WTC11 (cell line): ENCODE measurements around the gene ALDH8A1. TPM values are rescaled to one million over a fixed set of nuclear protein-coding genes. Genes with fewer than 3 reads are reported as not detected.
"Not testable (repeated sequence)": the region's sequence is repeated elsewhere in the genome, so short reads cannot be mapped to it uniquely, and the experiment has no call there.

Source experiments
- ATAC-seq: fragments of 200-7000 bp; cut with Tn5 transposase; 2 replicates; pipeline ENCODE4 v1.10.0; 2021; ENCODE audit warnings: mild to moderate bottlenecking, moderate library complexity
- CTCF ChIA-PET: fragments of 300-600 bp; sonication (Branson Sonifier 250); formaldehyde crosslinking; loops from one replicate; lab custom pipeline; 2021; ENCODE audit warnings: antibody characterized with exemption; lab: Charles Lee
- POLR2A ChIA-PET: fragments of 350-600 bp; sonication (Branson Sonifier 250); formaldehyde crosslinking; loops from one replicate; lab custom pipeline; 2021; ENCODE audit warnings: antibody characterized with exemption; lab: Charles Lee
- DNase-seq: peaks from one replicate; pipeline ENCODE4 v3.0.0; 2021; ENCODE audit warnings: low spot score
- H3K27ac Mint-ChIP-seq: 2 replicates; pipeline ENCODE4 v1.8.0; 2021; ENCODE audit warnings: mixed read lengths
- H3K27me3 Mint-ChIP-seq: 2 replicates; pipeline ENCODE4 v1.8.0; 2021; ENCODE audit warnings: low read depth, mild to moderate bottlenecking, moderate library complexity, mixed read lengths
- H3K36me3 Mint-ChIP-seq: 2 replicates; pipeline ENCODE4 v1.8.0; 2021; ENCODE audit warnings: mixed read lengths
- H3K4me1 Mint-ChIP-seq: 2 replicates; pipeline ENCODE4 v1.8.0; 2022; ENCODE audit warnings: mixed read lengths
- H3K4me3 Mint-ChIP-seq: 2 replicates; pipeline ENCODE4 v1.8.0; 2021; ENCODE audit warnings: mild to moderate bottlenecking, moderate library complexity, mixed read lengths
- H3K9me3 Mint-ChIP-seq: 2 replicates; pipeline ENCODE4 v1.8.0; 2021; ENCODE audit warnings: mixed read lengths
- ARID4B ChIP-seq: sonication (generic); formaldehyde crosslinking; IDR thresholded peaks from 2 replicates; pipeline ENCODE4 v1.8.0; 2023; ENCODE audit warnings: missing genetic modification reagents, mild to moderate bottlenecking, borderline replicate concordance
- ATF2 ChIP-seq: sonication (generic); formaldehyde crosslinking; IDR thresholded peaks from 2 replicates; pipeline ENCODE4 v1.8.1; 2022; ENCODE audit warnings: low read depth, missing genetic modification reagents, borderline replicate concordance
- CREB1 ChIP-seq: sonication (generic); formaldehyde crosslinking; IDR thresholded peaks from 2 replicates; pipeline ENCODE4 v1.8.0; 2023; ENCODE audit warnings: mild to moderate bottlenecking, missing genetic modification reagents
- IRF2 ChIP-seq: sonication (generic); formaldehyde crosslinking; IDR thresholded peaks from 2 replicates; pipeline ENCODE4 v1.8.0; 2022; ENCODE audit warnings: low read depth, missing genetic modification reagents, borderline replicate concordance
- MXD4 ChIP-seq: fragments of 250-450 bp; sonication (Bioruptor Pico); IDR thresholded peaks from 2 replicates; pipeline ENCODE4 v1.8.0; 2021; ENCODE audit warnings: mild to moderate bottlenecking, moderate library complexity, borderline replicate concordance
- SOX15 ChIP-seq: fragments of 250-450 bp; sonication (Bioruptor Pico); IDR thresholded peaks from 2 replicates; pipeline ENCODE4 v1.9.0; 2021; ENCODE audit warnings: mild to moderate bottlenecking
- STAT6 ChIP-seq: sonication (generic); formaldehyde crosslinking; conservative IDR thresholded peaks from 2 replicates; pipeline ENCODE4 v1.8.1; 2023; ENCODE audit warnings: mild to moderate bottlenecking, low read depth, missing genetic modification reagents, moderate library complexity
- TP53 ChIP-seq: sonication (generic); formaldehyde crosslinking; IDR thresholded peaks from 2 replicates; pipeline ENCODE4 v1.8.1; 2023; ENCODE audit warnings: mild to moderate bottlenecking, missing genetic modification reagents
- ZMAT4 ChIP-seq: fragments of 250-450 bp; sonication (Bioruptor Pico); IDR thresholded peaks from 2 replicates; pipeline ENCODE4 v1.9.0; 2021; ENCODE audit warnings: mild to moderate bottlenecking
- ZNF396 ChIP-seq: fragments of 250-450 bp; sonication (Bioruptor Pico); IDR thresholded peaks from 2 replicates; pipeline ENCODE4 v1.8.0; 2021; ENCODE audit warnings: mild to moderate bottlenecking, moderate library complexity, borderline replicate concordance
- ZNF671 ChIP-seq: fragments of 250-450 bp; sonication (Bioruptor Pico); IDR thresholded peaks from 2 replicates; pipeline ENCODE4 v1.8.0; 2021; ENCODE audit warnings: mild to moderate bottlenecking
- total RNA-seq: library from RNA; stranded (reverse); gene quantifications from 3 replicates; pipeline ENCODE4 v1.2.3, GENCODE V29; 2021
- TF ChIP-seq, protein P1 (sequence below): sonication (generic); formaldehyde crosslinking; IDR thresholded peaks from 2 replicates; pipeline ENCODE4 v1.8.1; 2023; ENCODE audit warnings: mild to moderate bottlenecking, missing genetic modification reagents
- TF ChIP-seq, protein P2 (sequence below): sonication (generic); formaldehyde crosslinking; IDR thresholded peaks from 2 replicates; pipeline ENCODE4 v1.8.1; 2023; ENCODE audit warnings: mild to moderate bottlenecking, missing genetic modification reagents

Gene ALDH8A1
- total RNA-seq, 1 experiment from 2014 or later = 0.17 TPM

DNA sequence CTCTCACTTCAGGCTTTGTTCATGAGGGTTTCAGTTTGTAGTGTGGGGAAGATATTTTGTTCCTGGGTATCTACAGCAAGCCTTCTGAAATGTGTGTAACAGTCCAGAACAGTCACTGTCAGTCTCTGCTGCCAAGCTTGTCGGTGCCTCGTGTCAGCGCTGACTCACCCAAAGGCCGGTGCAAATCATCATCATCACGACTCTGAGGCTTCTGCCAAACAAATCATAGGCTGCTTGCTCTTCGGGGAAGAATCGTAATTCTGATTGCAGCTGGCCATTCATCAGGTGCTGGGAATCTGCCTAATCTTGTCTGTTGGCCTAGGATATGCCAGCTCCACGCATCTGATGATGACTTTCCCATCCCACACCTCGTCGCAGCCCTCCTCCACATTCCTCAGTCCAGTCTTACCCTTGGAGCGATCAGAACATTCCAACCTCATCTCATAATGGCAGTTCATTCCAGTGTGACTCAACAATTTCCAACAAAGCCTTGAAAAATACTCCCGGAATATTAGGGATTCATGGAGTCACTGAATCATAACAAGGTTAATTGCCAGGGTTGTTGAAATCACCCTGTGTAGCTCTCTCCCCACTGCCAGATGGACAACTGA is 40.9 kb downstream of the ALDH8A1 start (continued):
- no peak for TF ChIP-seq CREB1
- no peak for TF ChIP-seq MXD4 (CRISPR knock-in tag)
- TF ChIP-seq ZNF396 = no peak
- TF ChIP-seq TP53 (CRISPR knock-in tag) = no peak
- TF ChIP-seq ZMAT4 (CRISPR knock-in tag) = no peak
- no peak for TF ChIP-seq ATF2 (CRISPR knock-in tag)
- TF ChIP-seq IRF2 = no peak

GRCh38 chr6:134904731-134905130 is 45.2 kb downstream of the ALDH8A1 start:
- H3K36me3 Mint-ChIP-seq, CTCF ChIA-PET, H3K4me3 Mint-ChIP-seq, DNase-seq, H3K27me3 Mint-ChIP-seq, H3K4me1 Mint-ChIP-seq, H3K9me3 Mint-ChIP-seq, ATAC-seq, POLR2A ChIA-PET, H3K27ac Mint-ChIP-seq: not testable (repeated sequence)

DNA sequence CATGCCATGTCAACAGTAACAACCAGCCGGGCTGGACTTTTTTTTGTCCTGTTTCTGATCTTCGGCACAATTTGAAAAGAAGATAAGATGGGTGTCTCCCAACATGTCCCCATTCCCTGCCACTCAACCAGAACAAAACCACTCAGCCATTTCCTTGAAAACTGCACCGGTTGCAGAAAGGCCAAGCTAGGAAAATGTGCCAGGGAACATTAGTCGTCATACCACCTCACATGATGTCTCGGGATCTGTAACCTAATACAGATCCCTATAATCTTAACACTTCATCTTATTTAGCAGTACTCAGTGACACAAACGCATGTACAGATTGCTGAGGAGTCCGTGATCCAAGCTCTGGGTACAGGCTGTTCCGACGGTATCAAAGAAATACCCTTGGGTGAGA is 46.5 kb downstream of the ALDH8A1 start:
- Mint-ChIP-seq H3K27ac (no peak overlapping the region), H3K4me1 (no peaks in the 10 kb centered on the region), H3K4me3 (no peak overlapping the region), H3K36me3 (no peaks in the 10 kb centered on the region), H3K9me3 (peaks cover 7% of the 10 kb centered on the region; the same call in 1 of the 2 replicates), H3K27me3 (no peaks in the 10 kb centered on the region)
- no peak for DNase-seq
- TF ChIP-seq, protein P1, sequence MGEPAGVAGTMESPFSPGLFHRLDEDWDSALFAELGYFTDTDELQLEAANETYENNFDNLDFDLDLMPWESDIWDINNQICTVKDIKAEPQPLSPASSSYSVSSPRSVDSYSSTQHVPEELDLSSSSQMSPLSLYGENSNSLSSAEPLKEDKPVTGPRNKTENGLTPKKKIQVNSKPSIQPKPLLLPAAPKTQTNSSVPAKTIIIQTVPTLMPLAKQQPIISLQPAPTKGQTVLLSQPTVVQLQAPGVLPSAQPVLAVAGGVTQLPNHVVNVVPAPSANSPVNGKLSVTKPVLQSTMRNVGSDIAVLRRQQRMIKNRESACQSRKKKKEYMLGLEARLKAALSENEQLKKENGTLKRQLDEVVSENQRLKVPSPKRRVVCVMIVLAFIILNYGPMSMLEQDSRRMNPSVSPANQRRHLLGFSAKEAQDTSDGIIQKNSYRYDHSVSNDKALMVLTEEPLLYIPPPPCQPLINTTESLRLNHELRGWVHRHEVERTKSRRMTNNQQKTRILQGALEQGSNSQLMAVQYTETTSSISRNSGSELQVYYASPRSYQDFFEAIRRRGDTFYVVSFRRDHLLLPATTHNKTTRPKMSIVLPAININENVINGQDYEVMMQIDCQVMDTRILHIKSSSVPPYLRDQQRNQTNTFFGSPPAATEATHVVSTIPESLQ (CRISPR knock-in tag) = no peak
- TF ChIP-seq, protein P2, sequence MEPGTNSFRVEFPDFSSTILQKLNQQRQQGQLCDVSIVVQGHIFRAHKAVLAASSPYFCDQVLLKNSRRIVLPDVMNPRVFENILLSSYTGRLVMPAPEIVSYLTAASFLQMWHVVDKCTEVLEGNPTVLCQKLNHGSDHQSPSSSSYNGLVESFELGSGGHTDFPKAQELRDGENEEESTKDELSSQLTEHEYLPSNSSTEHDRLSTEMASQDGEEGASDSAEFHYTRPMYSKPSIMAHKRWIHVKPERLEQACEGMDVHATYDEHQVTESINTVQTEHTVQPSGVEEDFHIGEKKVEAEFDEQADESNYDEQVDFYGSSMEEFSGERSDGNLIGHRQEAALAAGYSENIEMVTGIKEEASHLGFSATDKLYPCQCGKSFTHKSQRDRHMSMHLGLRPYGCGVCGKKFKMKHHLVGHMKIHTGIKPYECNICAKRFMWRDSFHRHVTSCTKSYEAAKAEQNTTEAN = no peak
- no peak for TF ChIP-seq STAT6 (CRISPR knock-in tag)
- no peak for ATAC-seq
- ChIA-PET POLR2A (no interaction called here), CTCF (no interaction called here)

DNA sequence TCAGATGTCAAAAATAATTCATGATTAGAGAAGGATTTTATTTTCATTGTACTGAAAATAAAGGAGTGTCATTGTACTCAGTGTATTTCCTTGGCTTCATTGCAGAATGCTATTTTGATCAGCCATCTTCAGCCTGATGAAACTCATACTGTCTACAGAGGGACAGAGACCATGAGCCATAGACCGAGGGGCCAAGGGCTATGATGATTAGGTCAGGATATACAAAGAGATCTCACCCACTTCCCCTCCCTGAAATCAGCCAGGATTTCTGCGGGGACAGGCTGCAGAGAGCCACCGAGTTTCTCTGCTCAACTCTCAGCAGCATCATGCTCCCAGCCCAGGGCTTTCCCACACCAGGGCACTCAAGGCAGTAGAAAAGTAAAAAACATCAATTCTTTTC is 47.0 kb downstream of the ALDH8A1 start:
- no peaks in the 10 kb centered on the region for H3K36me3 Mint-ChIP-seq
- CTCF ChIA-PET = no interaction called here
- POLR2A ChIA-PET = no interaction called here
- no peak overlapping the region for H3K27ac Mint-ChIP-seq
- H3K4me1 Mint-ChIP-seq = no peaks in the 10 kb centered on the region
- peaks cover 7% of the 10 kb centered on the region; the same call in 1 of the 2 replicates for H3K9me3 Mint-ChIP-seq
- H3K27me3 Mint-ChIP-seq = no peaks in the 10 kb centered on the region
- DNase-seq = no peak
- ATAC-seq = no peak
- H3K4me3 Mint-ChIP-seq = no peak overlapping the region
- TF ChIP-seq SOX15 (CRISPR knock-in tag) (no peak), ARID4B (CRISPR knock-in tag) (no peak), ZNF671 (CRISPR knock-in tag) (no peak), STAT6 (CRISPR knock-in tag) (no peak)
